Spleen (tissue), 7 donors: ENCODE results near the gene IRF2.

ENCODE experiments used
- POLR2AphosphoS5 ChIP-seq, 3 donors: sonication (generic); formaldehyde crosslinking; IDR thresholded peaks; one replicate each; pipeline ENCODE4 v1.5.1; 2017; ENCODE audit warnings: antibody characterized with exemption in 3 of 3
- TF ChIP-seq, protein P1 (sequence below), 11 experiments: fragments of 200-600 bp in 7 of 11; fragments of 450-650 bp in 4 of 11; sonication (generic) in 4 of 11; IDR thresholded peaks in 8 of 11; conservative IDR thresholded peaks in 3 of 11; 1 replicate in 7 of 11; 2 replicates in 4 of 11; pipeline versions ENCODE4 v1.4.0 to v1.8.0; 2016 to 2021; ENCODE audit warnings: antibody characterized with exemption in 11 of 11, inconsistent platforms in 4 of 11, mild to moderate bottlenecking in 1 of 11
- donor health status: DM: no; HTN: no; CAD: no; lungs with moderate emphysema.
- donor health status: DM: no; HTN: no; CAD: no.
- donor health status: DM: no; HTN: no; CAD: no.

DNA sequence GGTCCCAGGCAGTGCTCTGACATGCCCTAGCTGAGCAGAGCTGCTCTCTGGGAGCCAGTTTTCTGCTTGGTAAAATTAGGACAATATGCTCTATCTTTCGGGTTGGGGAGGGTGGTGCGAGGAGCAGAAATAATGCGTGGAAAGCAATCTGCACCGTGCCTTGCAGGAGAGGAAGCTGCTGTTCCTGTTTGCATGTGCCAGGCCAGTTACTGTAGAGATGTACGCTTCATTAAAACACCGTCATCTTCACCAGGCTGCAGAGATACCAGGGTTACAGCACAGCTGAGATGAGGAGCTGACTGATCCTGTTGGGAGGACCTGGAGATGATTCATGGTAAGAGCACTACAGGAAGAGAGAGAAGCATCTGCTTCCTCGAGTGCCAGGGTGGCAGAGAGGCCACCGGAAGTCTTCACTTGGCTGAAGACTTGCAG lies 29.5 kb upstream of the IRF2 start:
- TF ChIP-seq, protein P1, sequence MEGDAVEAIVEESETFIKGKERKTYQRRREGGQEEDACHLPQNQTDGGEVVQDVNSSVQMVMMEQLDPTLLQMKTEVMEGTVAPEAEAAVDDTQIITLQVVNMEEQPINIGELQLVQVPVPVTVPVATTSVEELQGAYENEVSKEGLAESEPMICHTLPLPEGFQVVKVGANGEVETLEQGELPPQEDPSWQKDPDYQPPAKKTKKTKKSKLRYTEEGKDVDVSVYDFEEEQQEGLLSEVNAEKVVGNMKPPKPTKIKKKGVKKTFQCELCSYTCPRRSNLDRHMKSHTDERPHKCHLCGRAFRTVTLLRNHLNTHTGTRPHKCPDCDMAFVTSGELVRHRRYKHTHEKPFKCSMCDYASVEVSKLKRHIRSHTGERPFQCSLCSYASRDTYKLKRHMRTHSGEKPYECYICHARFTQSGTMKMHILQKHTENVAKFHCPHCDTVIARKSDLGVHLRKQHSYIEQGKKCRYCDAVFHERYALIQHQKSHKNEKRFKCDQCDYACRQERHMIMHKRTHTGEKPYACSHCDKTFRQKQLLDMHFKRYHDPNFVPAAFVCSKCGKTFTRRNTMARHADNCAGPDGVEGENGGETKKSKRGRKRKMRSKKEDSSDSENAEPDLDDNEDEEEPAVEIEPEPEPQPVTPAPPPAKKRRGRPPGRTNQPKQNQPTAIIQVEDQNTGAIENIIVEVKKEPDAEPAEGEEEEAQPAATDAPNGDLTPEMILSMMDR (IDR thresholded peaks at IDR 0.05 in 8 of 11, conservative IDR thresholded peaks at IDR 0.05 in 3 of 11): no peak
- TF ChIP-seq POLR2AphosphoS5 (IDR thresholded peaks at IDR 0.05): peak in 2 of 3 donors; percentile 24 to 44
